GM12878 (cell line): Measurements from ENCODE around the gene RASAL2. TPM values are rescaled to one million over a fixed set of nuclear protein-coding genes. Genes with fewer than 3 reads are reported as not detected.

Experiments used
- ATAC-seq: fragments of 200-7000 bp; cut with Tn5 transposase; 3 replicates; pipeline ENCODE4 v1.9.1; 2020; ENCODE audit warnings: mild to moderate bottlenecking, moderate library complexity
- BruUV-seq: library from RNA; stranded (reverse); fragments of 400-500 nt; replicated peaks from 2 replicates; lab custom pipeline; 2021; lab: Mats Ljungman, UMichigan
- CTCF ChIA-PET: fragments of 300-600 bp; sonication (Branson Sonifier 250); formaldehyde crosslinking; extraction: SDS; loops from one replicate; lab custom pipeline; 2021; ENCODE audit warnings: inconsistent platforms; lab: Yijun Ruan, JAX
- POLR2A ChIA-PET: fragments of 350-600 bp; formaldehyde crosslinking; extraction: SDS; loops from one replicate; lab custom pipeline; 2021; ENCODE audit warnings: inconsistent platforms; lab: Charles Lee
- RAD21 ChIA-PET: fragments of 300-600 bp; sonication (Branson Sonifier 250); formaldehyde crosslinking; loops from one replicate; lab custom pipeline; 2023; ENCODE audit warnings: antibody characterized with exemption; ENCODE audit not compliant: unreplicated experiment; lab: Charles Lee
- SMC1A ChIA-PET: fragments of 300-600 bp; sonication (Branson Sonifier 250); formaldehyde crosslinking; loops from one replicate; lab custom pipeline; 2023; ENCODE audit not compliant: unreplicated experiment, uncharacterized antibody; lab: Charles Lee
- DNase-seq: peaks from one replicate; pipeline ENCODE4 v3.0.0-alpha.2; 2011; ENCODE audit warnings: low read depth, low spot score
- FAIRE-seq: peaks from 3 replicates; lab custom pipeline; 2011; peaks lifted over from hg19 to GRCh38; lab: Jason Lieb, UNC
- H2AFZ ChIP-seq: 2 replicates; pipeline ENCODE4 v1.6.0; 2011; ENCODE audit warnings: low read depth, low read length, control low read depth; ENCODE audit not compliant: control insufficient read depth
- H3K27ac ChIP-seq: 2 replicates; pipeline ENCODE4 v1.5.1; 2011; ENCODE audit warnings: control low read depth; ENCODE audit not compliant: control insufficient read depth, insufficient read depth
- H3K27me3 ChIP-seq, 2 experiments: replicated peaks in 1 of 2; 2 replicates each; pipeline versions ENCODE4 v1.6.0 to v1.6.1; 2011; ENCODE audit warnings: low read length in 1 of 2; ENCODE audit not compliant: control insufficient read depth in 2 of 2, insufficient read depth in 2 of 2
- H3K36me3 ChIP-seq, 2 experiments: 2 replicates each; pipeline ENCODE4 v1.5.1; 2011; ENCODE audit warnings: low read length in 1 of 2; ENCODE audit not compliant: control insufficient read depth in 2 of 2, insufficient read depth in 2 of 2
- H3K4me1 ChIP-seq: 2 replicates; pipeline ENCODE4 v1.6.1; 2011; ENCODE audit warnings: mild to moderate bottlenecking, low read length, moderate library complexity, mixed read lengths; ENCODE audit not compliant: control insufficient read depth, insufficient read depth
- H3K4me2 ChIP-seq: 2 replicates; pipeline ENCODE4 v1.6.0; 2011; ENCODE audit warnings: control low read depth; ENCODE audit not compliant: control insufficient read depth, insufficient read depth
- H3K4me3 ChIP-seq: fragments of 200-600 bp; sonication (generic); 2 replicates; pipeline ENCODE4 v1.5.1; 2016
- H3K79me2 ChIP-seq: 2 replicates; pipeline ENCODE4 v1.6.0; 2011; ENCODE audit warnings: low read length; ENCODE audit not compliant: control insufficient read depth, insufficient read depth
- H3K9ac ChIP-seq: 2 replicates; pipeline ENCODE4 v1.8.0; 2011; ENCODE audit warnings: low read length, control low read depth, mixed read lengths; ENCODE audit not compliant: control insufficient read depth, insufficient read depth
- H3K9me3 ChIP-seq: replicated peaks from 3 replicates; pipeline ENCODE4 v1.5.1; 2011; ENCODE audit warnings: mild to moderate bottlenecking, low read length; ENCODE audit not compliant: control insufficient read depth, insufficient read depth
- H4K20me1 ChIP-seq: 2 replicates; pipeline ENCODE4 v1.6.0; 2011; ENCODE audit not compliant: control insufficient read depth, insufficient read depth
- ASH2L ChIP-seq: fragments of 300-600, 200-600 bp; sonication (generic); IDR thresholded peaks from 2 replicates; pipeline ENCODE4 v1.6.1; 2017; ENCODE audit warnings: low read depth, mild to moderate bottlenecking, borderline replicate concordance
- ATF3 ChIP-seq: IDR thresholded peaks from 2 replicates; pipeline ENCODE4 v1.6.1; 2011; ENCODE audit warnings: low read depth, mild to moderate bottlenecking, low read length, moderate library complexity, borderline replicate concordance; ENCODE audit errors: extremely low read depth
- BRCA1 ChIP-seq: IDR thresholded peaks from 2 replicates; pipeline ENCODE4 v1.6.1; 2011; ENCODE audit warnings: low read depth, low read length, improper control_type of control experiment
- CEBPB ChIP-seq, 2 experiments: fragments of 150-350 bp in 1 of 2; IDR thresholded peaks; 2 replicates each; pipeline ENCODE4 v1.6.1; 2012 to 2014; ENCODE audit warnings: low read depth in 2 of 2, low read length in 2 of 2, borderline replicate concordance in 1 of 2, inconsistent platforms in 1 of 2
- CREM ChIP-seq: IDR thresholded peaks from 2 replicates; pipeline ENCODE4 v1.6.1; 2014; ENCODE audit warnings: antibody characterized with exemption, low read depth
- EP300 ChIP-seq, 2 experiments: fragments of 150-350 bp in 1 of 2; IDR thresholded peaks; 2 replicates each; pipeline ENCODE4 v1.6.1; 2011 to 2012; ENCODE audit warnings: low read depth in 2 of 2, low read length in 2 of 2, borderline replicate concordance in 1 of 2, improper control_type of control experiment in 1 of 2, inconsistent platforms in 1 of 2; ENCODE audit not compliant: control insufficient read depth in 1 of 2
- KLF5 ChIP-seq: fragments of 450-650 bp; IDR thresholded peaks from 2 replicates; pipeline ENCODE4 v1.6.1; 2014; ENCODE audit warnings: mild to moderate bottlenecking; ENCODE audit not compliant: partially characterized antibody
- LARP7 ChIP-seq: fragments of 450-650 bp; IDR thresholded peaks from 2 replicates; pipeline ENCODE4 v1.6.1; 2017; ENCODE audit warnings: mild to moderate bottlenecking
- NR2C2 ChIP-seq: IDR thresholded peaks from 2 replicates; pipeline ENCODE4 v1.6.1; 2011; ENCODE audit warnings: borderline replicate concordance, low read depth; ENCODE audit not compliant: control insufficient read depth, insufficient read length
- NR2F1 ChIP-seq: fragments of 450-650 bp; conservative IDR thresholded peaks from 2 replicates; pipeline ENCODE4 v1.6.1; 2017; ENCODE audit warnings: mild to moderate bottlenecking
- POU2F2 ChIP-seq: IDR thresholded peaks from 3 replicates; pipeline ENCODE4 v1.6.1; 2011; ENCODE audit warnings: low read depth, mild to moderate bottlenecking, low read length, borderline replicate concordance
- RUNX3 ChIP-seq: IDR thresholded peaks from 2 replicates; pipeline ENCODE4 v1.6.1; 2012; ENCODE audit warnings: low read length, inconsistent platforms
- ZSCAN29 ChIP-seq: fragments of 450-650 bp; IDR thresholded peaks from 2 replicates; pipeline ENCODE4 v1.6.1; 2017; ENCODE audit warnings: mild to moderate bottlenecking, moderate library complexity
- WGBS: methylation state at CpG from one replicate; pipeline ENCODE4 v1.1.6; 2016; ENCODE audit warnings: low lambda C conversion rate; ENCODE audit not compliant: insufficient replicate concordance, insufficient coverage; ENCODE audit errors: missing lambda C conversion rate; 5-methylcytosine and 5-hydroxymethylcytosine counted together
- in situ Hi-C: fragments of 300-500 bp; cut with MboI; formaldehyde crosslinking; loops from 9 replicates; pipeline ENCODE4 v1.14.3; 2018; ENCODE audit warnings: mixed read lengths
- intact Hi-C: fragments of 100-400 bp; cut with micrococcal nuclease; formaldehyde crosslinking; loops from one replicate; pipeline ENCODE4 v1.14.2; 2022; ENCODE audit not compliant: unreplicated experiment
- polyA plus RNA-seq, 11 experiments: library from polyadenylated mRNA; depleted of rRNA in 4 of 11; unstranded in 6 of 11; stranded (reverse) in 5 of 11; fragments of >200 nt; fragmentation: Nextera tagmentation in 4 of 11; fragmentation: Illumina TruSeq in 1 of 11; extraction: Ambion mirVana in 4 of 11; extraction: Trizol in 1 of 11; gene quantifications; 1 replicate in 1 of 11; 2 replicates in 10 of 11; pipeline versions ENCODE4 v1.2.1 to v1.2.3, GENCODE V29; 2011 to 2016; ENCODE audit warnings: inconsistent platforms in 2 of 11, missing spikeins in 2 of 11, low read depth in 1 of 11
- total RNA-seq, 4 experiments: library from RNA; depleted of rRNA in 3 of 4; stranded (reverse); fragments of >200 nt in 3 of 4; fragmentation: Illumina TruSeq in 1 of 4; extraction: Trizol in 1 of 4; gene quantifications; 2 replicates each; pipeline versions ENCODE4 v1.2.1 to v1.2.3, GENCODE V29; 2013 to 2021
- TF ChIP-seq, protein P1 (sequence below): fragments of 450-650 bp; IDR thresholded peaks from 2 replicates; pipeline ENCODE4 v1.6.1; 2014; ENCODE audit warnings: mild to moderate bottlenecking
- TF ChIP-seq, protein P2 (sequence below): IDR thresholded peaks from 2 replicates; pipeline ENCODE4 v1.6.1; 2011; ENCODE audit warnings: low read depth, low read length, improper control_type of control experiment, borderline replicate concordance
- TF ChIP-seq, protein P3 (sequence below): fragments of 450-650 bp; IDR thresholded peaks from 2 replicates; pipeline ENCODE4 v1.6.1; 2016; ENCODE audit warnings: mild to moderate bottlenecking
- TF ChIP-seq, protein P4 (sequence below): fragments of 450-650 bp; IDR thresholded peaks from 2 replicates; pipeline ENCODE4 v1.6.1; 2017; ENCODE audit warnings: mild to moderate bottlenecking

The RASAL2 gene
- total and polyA plus RNA-seq, 10 of the 15 experiments (the other 5 are each of a cell fraction or from before 2014, with no cell fraction given): 0.02 to 6.9 (median 0.17) TPM; not detected in 1

- no peak for TF ChIP-seq NR2C2
- TF ChIP-seq NR2F1: no peak
- TF ChIP-seq BRCA1: no peak
- TF ChIP-seq, protein P1, sequence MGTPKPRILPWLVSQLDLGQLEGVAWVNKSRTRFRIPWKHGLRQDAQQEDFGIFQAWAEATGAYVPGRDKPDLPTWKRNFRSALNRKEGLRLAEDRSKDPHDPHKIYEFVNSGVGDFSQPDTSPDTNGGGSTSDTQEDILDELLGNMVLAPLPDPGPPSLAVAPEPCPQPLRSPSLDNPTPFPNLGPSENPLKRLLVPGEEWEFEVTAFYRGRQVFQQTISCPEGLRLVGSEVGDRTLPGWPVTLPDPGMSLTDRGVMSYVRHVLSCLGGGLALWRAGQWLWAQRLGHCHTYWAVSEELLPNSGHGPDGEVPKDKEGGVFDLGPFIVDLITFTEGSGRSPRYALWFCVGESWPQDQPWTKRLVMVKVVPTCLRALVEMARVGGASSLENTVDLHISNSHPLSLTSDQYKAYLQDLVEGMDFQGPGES: no peak
- TF ChIP-seq, protein P2, sequence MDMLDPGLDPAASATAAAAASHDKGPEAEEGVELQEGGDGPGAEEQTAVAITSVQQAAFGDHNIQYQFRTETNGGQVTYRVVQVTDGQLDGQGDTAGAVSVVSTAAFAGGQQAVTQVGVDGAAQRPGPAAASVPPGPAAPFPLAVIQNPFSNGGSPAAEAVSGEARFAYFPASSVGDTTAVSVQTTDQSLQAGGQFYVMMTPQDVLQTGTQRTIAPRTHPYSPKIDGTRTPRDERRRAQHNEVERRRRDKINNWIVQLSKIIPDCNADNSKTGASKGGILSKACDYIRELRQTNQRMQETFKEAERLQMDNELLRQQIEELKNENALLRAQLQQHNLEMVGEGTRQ: no peak
- no peak for TF ChIP-seq EP300 (IDR thresholded peaks at IDR 0.05; ENCODE audit: borderline replicate concordance in 1 of 2, control insufficient read depth in 1 of 2, low read depth in 2 of 2, low read length in 2 of 2)
- TF ChIP-seq ASH2L: no peak
- TF ChIP-seq CREM: no peak
- TF ChIP-seq ATF3: no peak
These were observed 344.5 kb downstream of the RASAL2 start (continued) for GRCh38 chr1:178438432-178438831.

GRCh38 chr1:178442925-178443324 lies 349.0 kb downstream of the RASAL2 start:
- H3K27me3 ChIP-seq: peaks cover 0 to 2% of the 10 kb centered on the region in 2 experiments; a peak in 1 of 4 replicates
- ChIA-PET POLR2A (no interaction called here), CTCF (no interaction called here), RAD21 (no interaction called here), SMC1A (interaction anchor here (1.1 kb wide), 1 partner anchor 8 kb away, joined by 5 read pairs; no protein-coding TSS in a partner anchor)
- TF ChIP-seq, protein P3, sequence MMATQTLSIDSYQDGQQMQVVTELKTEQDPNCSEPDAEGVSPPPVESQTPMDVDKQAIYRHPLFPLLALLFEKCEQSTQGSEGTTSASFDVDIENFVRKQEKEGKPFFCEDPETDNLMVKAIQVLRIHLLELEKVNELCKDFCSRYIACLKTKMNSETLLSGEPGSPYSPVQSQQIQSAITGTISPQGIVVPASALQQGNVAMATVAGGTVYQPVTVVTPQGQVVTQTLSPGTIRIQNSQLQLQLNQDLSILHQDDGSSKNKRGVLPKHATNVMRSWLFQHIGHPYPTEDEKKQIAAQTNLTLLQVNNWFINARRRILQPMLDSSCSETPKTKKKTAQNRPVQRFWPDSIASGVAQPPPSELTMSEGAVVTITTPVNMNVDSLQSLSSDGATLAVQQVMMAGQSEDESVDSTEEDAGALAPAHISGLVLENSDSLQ: no peak
- TF ChIP-seq, protein P4, sequence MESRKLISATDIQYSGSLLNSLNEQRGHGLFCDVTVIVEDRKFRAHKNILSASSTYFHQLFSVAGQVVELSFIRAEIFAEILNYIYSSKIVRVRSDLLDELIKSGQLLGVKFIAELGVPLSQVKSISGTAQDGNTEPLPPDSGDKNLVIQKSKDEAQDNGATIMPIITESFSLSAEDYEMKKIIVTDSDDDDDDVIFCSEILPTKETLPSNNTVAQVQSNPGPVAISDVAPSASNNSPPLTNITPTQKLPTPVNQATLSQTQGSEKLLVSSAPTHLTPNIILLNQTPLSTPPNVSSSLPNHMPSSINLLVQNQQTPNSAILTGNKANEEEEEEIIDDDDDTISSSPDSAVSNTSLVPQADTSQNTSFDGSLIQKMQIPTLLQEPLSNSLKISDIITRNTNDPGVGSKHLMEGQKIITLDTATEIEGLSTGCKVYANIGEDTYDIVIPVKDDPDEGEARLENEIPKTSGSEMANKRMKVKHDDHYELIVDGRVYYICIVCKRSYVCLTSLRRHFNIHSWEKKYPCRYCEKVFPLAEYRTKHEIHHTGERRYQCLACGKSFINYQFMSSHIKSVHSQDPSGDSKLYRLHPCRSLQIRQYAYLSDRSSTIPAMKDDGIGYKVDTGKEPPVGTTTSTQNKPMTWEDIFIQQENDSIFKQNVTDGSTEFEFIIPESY: no peak
- no peak for TF ChIP-seq POU2F2
- no peak for TF ChIP-seq EP300 (IDR thresholded peaks at IDR 0.05; ENCODE audit: borderline replicate concordance in 1 of 2, control insufficient read depth in 1 of 2, low read depth in 2 of 2, low read length in 2 of 2)
- TF ChIP-seq CEBPB (IDR thresholded peaks at IDR 0.05; ENCODE audit: borderline replicate concordance in 1 of 2, low read depth in 2 of 2, low read length in 2 of 2): no peak
- TF ChIP-seq LARP7: no peak
- TF ChIP-seq ZSCAN29: no peak
- TF ChIP-seq RUNX3: no peak
- TF ChIP-seq KLF5: no peak
- DNase-seq (no peak), FAIRE-seq (no peak), ATAC-seq (no peak)
- in situ Hi-C loops: no loop called here
- H3K9me3 ChIP-seq: no peaks in the 10 kb centered on the region
- BruUV-seq: no TSS peak
- no peak overlapping the region for H3K4me2 ChIP-seq
- H3K27ac ChIP-seq: no peak overlapping the region
- H4K20me1 ChIP-seq: no peaks in the 10 kb centered on the region
- H2AFZ ChIP-seq: no peak overlapping the region
- no peak overlapping the region for H3K9ac ChIP-seq
- no peaks in the 10 kb centered on the region for H3K36me3 ChIP-seq
- H3K79me2 ChIP-seq: no peaks in the 10 kb centered on the region
- intact Hi-C loops: no loop called here
- H3K4me3 ChIP-seq: no peak overlapping the region
- no peaks in the 10 kb centered on the region for H3K4me1 ChIP-seq
- 11% methylated on average over 3 of the region's 3 CpGs for WGBS
